ENCODE measurements around the gene DOK5.

DNA sequence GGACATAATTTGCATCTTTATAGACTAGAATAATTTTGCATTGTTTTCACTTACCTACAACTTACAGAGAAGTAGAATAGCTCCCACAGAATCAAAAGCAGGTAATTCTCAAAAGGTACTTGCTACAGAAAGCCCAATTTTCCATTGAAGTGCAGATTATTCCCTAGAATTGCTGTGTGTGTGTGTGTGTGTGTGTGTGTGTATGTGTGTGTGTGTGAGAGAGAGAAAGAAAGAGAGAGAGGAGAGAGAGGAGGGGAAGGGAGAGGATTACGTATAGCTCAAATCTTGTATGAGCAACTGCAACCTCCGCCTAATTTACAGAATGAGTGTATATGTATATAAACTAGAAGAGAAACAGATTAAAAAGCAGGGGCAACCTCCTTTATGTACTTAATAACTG lies 68.0 kb downstream of the DOK5 start:
- TF ChIP-seq POLR2A (IDR thresholded peaks at IDR 0.05; ENCODE audit: low read depth, low read length) (no peak), GATA2 (IDR thresholded peaks at IDR 0.05; ENCODE audit: insufficient read depth, insufficient read length, low read depth, low read length) (no peak), EZH2 (IDR thresholded peaks at IDR 0.05; ENCODE audit: borderline replicate concordance, low read depth, low read length, severe bottlenecking) (no peak), POLR2AphosphoS5 (IDR thresholded peaks at IDR 0.05; ENCODE audit: insufficient read depth, low read depth, low read length) (no peak), MYC (IDR thresholded peaks at IDR 0.05; ENCODE audit: low read depth, low read length) (no peak)
- TF ChIP-seq, protein P1, sequence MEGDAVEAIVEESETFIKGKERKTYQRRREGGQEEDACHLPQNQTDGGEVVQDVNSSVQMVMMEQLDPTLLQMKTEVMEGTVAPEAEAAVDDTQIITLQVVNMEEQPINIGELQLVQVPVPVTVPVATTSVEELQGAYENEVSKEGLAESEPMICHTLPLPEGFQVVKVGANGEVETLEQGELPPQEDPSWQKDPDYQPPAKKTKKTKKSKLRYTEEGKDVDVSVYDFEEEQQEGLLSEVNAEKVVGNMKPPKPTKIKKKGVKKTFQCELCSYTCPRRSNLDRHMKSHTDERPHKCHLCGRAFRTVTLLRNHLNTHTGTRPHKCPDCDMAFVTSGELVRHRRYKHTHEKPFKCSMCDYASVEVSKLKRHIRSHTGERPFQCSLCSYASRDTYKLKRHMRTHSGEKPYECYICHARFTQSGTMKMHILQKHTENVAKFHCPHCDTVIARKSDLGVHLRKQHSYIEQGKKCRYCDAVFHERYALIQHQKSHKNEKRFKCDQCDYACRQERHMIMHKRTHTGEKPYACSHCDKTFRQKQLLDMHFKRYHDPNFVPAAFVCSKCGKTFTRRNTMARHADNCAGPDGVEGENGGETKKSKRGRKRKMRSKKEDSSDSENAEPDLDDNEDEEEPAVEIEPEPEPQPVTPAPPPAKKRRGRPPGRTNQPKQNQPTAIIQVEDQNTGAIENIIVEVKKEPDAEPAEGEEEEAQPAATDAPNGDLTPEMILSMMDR (IDR thresholded peaks at IDR 0.05; ENCODE audit: extremely low read depth in 1 of 2, insufficient read depth in 1 of 2, low read depth in 1 of 2, low read length in 2 of 2): no peak
- TF ChIP-seq, protein P2, sequence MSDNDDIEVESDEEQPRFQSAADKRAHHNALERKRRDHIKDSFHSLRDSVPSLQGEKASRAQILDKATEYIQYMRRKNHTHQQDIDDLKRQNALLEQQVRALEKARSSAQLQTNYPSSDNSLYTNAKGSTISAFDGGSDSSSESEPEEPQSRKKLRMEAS (IDR thresholded peaks at IDR 0.05; ENCODE audit: insufficient read depth, insufficient read length): no peak
